GM18507 (cell line): ENCODE measurements around the gene NRXN2.

Experiments used
- DNase-seq: peaks from one replicate; pipeline ENCODE4 v3.0.0; 2011; ENCODE audit warnings: low read depth; ENCODE audit not compliant: insufficient read length; ENCODE audit errors: extremely low spot score
- FAIRE-seq: peaks from 2 replicates; lab custom pipeline; 2011; peaks lifted over from hg19 to GRCh38; lab: Jason Lieb, UNC

The NRXN2 gene

GRCh38 chr11:64583296-64584262 lies 139.4 kb downstream of the NRXN2 start:
- FAIRE-seq = no peak
- no peak for DNase-seq

- no peak for DNase-seq
- no peak for FAIRE-seq
Observed at GRCh38 chr11:64582885-64583284, 140.1 kb downstream of the NRXN2 start.

- FAIRE-seq = no peak
Observed at GRCh38 chr11:64581057-64581523, 141.9 kb downstream of the NRXN2 start.

GRCh38 chr11:64580412-64580811 lies 142.6 kb downstream of the NRXN2 start:
- DNase-seq (no peak), FAIRE-seq (no peak)

More at GRCh38 chr11:64581057-64581523, 141.9 kb downstream of the NRXN2 start:
- DNase-seq = no peak

- DNase-seq = no peak
- FAIRE-seq = no peak
Observed at GRCh38 chr11:64577202-64577601, 145.8 kb downstream of the NRXN2 start.

GRCh38 chr11:64572143-64572542 lies 150.9 kb downstream of the NRXN2 start:
- no peak for DNase-seq
- FAIRE-seq = no peak

GRCh38 chr11:64571410-64572091 lies 151.4 kb downstream of the NRXN2 start:
- no peak for FAIRE-seq
- no peak for DNase-seq

GRCh38 chr11:64571050-64571409 lies 152.0 kb downstream of the NRXN2 start:
- FAIRE-seq = no peak
- DNase-seq = no peak

- DNase-seq (no peak), FAIRE-seq (no peak)
Observed at GRCh38 chr11:64570341-64570740, 152.7 kb downstream of the NRXN2 start.

GRCh38 chr11:64569300-64569970 lies 153.6 kb downstream of the NRXN2 start:
- no peak for FAIRE-seq
- DNase-seq = no peak

GRCh38 chr11:64568584-64569140 lies 154.3 kb downstream of the NRXN2 start:
- FAIRE-seq = no peak
- DNase-seq = no peak

GRCh38 chr11:64568041-64568571 lies 154.9 kb downstream of the NRXN2 start:
- DNase-seq (no peak), FAIRE-seq (no peak)

GRCh38 chr11:64566915-64567891 lies 155.8 kb downstream of the NRXN2 start:
- FAIRE-seq (no peak), DNase-seq (no peak)

GRCh38 chr11:64566042-64566914 lies 156.7 kb downstream of the NRXN2 start:
- FAIRE-seq = no peak
- no peak for DNase-seq

- FAIRE-seq (no peak), DNase-seq (no peak)
Observed at GRCh38 chr11:64564947-64565889, 157.8 kb downstream of the NRXN2 start.

- FAIRE-seq (no peak), DNase-seq (no peak)
Observed at GRCh38 chr11:64564419-64564818, 158.6 kb downstream of the NRXN2 start.
